PC-9 (cell line): ENCODE results near the gene STX8. TPM values are rescaled to one million over a fixed set of nuclear protein-coding genes. Genes with fewer than 3 reads are reported as not detected.

Source experiments
- BruUV-seq: library from RNA; stranded (reverse); fragments of 400-500 nt; replicated peaks from 2 replicates; lab custom pipeline; 2021; lab: Mats Ljungman, UMichigan
- CTCF ChIA-PET: fragments of 300-600 bp; sonication (Branson Sonifier 250); formaldehyde crosslinking; loops from one replicate; lab custom pipeline; 2022; ENCODE audit warnings: antibody characterized with exemption; lab: Charles Lee
- POLR2A ChIA-PET: fragments of 300-600 bp; sonication (Branson Sonifier 250); formaldehyde crosslinking; loops from one replicate; lab custom pipeline; 2022; ENCODE audit warnings: antibody characterized with exemption; ENCODE audit not compliant: unreplicated experiment; lab: Charles Lee
- DNase-seq, 2 experiments: peaks; one replicate each; pipeline versions ENCODE4 v3.0.0 to v3.0.0-alpha.2; 2015 to 2022; ENCODE audit warnings: mixed read lengths in 1 of 2
- H2AFZ ChIP-seq: fragments of 200-600 bp; sonication (generic); 2 replicates; pipeline ENCODE4 v1.8.1; 2017; ENCODE audit warnings: antibody characterized with exemption
- H3F3A ChIP-seq: fragments of 200-600 bp; sonication (generic); 2 replicates; pipeline ENCODE4 v1.8.1; 2017; ENCODE audit warnings: antibody characterized with exemption, mild to moderate bottlenecking, low read depth; ENCODE audit not compliant: insufficient read depth
- H3K27ac ChIP-seq: fragments of 200-600 bp; sonication (generic); 2 replicates; pipeline ENCODE4 v1.6.1; 2016; ENCODE audit warnings: mixed run types
- H3K27me3 ChIP-seq: fragments of 200-600 bp; sonication (generic); 2 replicates; pipeline ENCODE4 v1.6.1; 2016; ENCODE audit warnings: low read depth, mixed run types; ENCODE audit not compliant: insufficient read depth
- H3K36me3 ChIP-seq: fragments of 200-600 bp; sonication (generic); 2 replicates; pipeline ENCODE4 v1.6.1; 2016; ENCODE audit warnings: low read depth, mixed run types
- H3K4me1 ChIP-seq: fragments of 200-600 bp; sonication (generic); replicated peaks from 2 replicates; pipeline ENCODE4 v1.6.1; 2016; ENCODE audit warnings: mixed run types; ENCODE audit not compliant: insufficient read depth
- H3K4me2 ChIP-seq: fragments of 200-600 bp; sonication (generic); 2 replicates; pipeline ENCODE4 v1.6.1; 2017; ENCODE audit warnings: mixed run types
- H3K4me3 ChIP-seq: fragments of 200-600 bp; sonication (generic); 2 replicates; pipeline ENCODE4 v1.6.1; 2016; ENCODE audit warnings: mixed run types
- H3K79me2 ChIP-seq: fragments of 200-600 bp; sonication (generic); 2 replicates; pipeline ENCODE4 v1.6.1; 2017; ENCODE audit warnings: low read depth, mixed run types
- H3K9me2 ChIP-seq: fragments of 200-600 bp; sonication (generic); 2 replicates; pipeline ENCODE4 v1.8.1; 2017; ENCODE audit warnings: mild to moderate bottlenecking; ENCODE audit not compliant: insufficient read depth
- H3K9me3 ChIP-seq: fragments of 200-600 bp; sonication (generic); 2 replicates; pipeline ENCODE4 v1.8.1; 2016; ENCODE audit warnings: low read depth; ENCODE audit not compliant: insufficient read depth
- H4K20me1 ChIP-seq: fragments of 200-600 bp; sonication (generic); 2 replicates; pipeline ENCODE4 v1.8.1; 2017; ENCODE audit not compliant: insufficient read depth
- EZH2 ChIP-seq: fragments of 200-600 bp; sonication (generic); IDR thresholded peaks from 2 replicates; pipeline ENCODE4 v1.8.0; 2017; ENCODE audit warnings: antibody characterized with exemption, low read depth
- intact Hi-C: fragments of 100-400 bp; cut with micrococcal nuclease; formaldehyde crosslinking; loops from one replicate; pipeline ENCODE4 v1.10.0; 2022; ENCODE audit not compliant: unreplicated experiment
- total RNA-seq: library from RNA; stranded (reverse); gene quantifications from 2 replicates; pipeline ENCODE4 v1.2.3, GENCODE V29; 2021
- TF ChIP-seq, protein P1 (sequence below): fragments of 200-600 bp; sonication (generic); conservative IDR thresholded peaks from 2 replicates; pipeline ENCODE4 v1.6.1; 2017; ENCODE audit warnings: mixed run types, antibody characterized with exemption, mild to moderate bottlenecking, moderate library complexity

Gene STX8
- total RNA-seq, 1 experiment from 2014 or later = 60.6 TPM

DNA sequence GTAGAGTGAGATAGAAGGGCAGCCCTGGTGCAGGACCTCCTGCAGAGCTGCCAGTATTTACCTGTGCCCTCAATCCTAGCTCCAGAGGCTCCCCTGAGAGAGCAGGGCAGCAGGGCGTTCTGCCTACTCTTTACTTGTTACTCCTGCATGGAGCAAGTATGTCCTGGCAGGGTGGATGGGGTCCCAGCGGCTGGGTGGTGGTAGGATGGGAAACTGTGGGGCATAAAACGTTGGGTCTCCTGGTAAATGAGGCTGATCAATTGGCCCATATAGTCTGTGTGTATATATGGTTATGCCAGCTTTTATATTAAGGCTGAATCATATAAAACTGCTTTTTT lies 362.3 kb downstream of the STX8 start:
- H4K20me1 ChIP-seq = no peaks in the 10 kb centered on the region
- intact Hi-C loops = no loop called here

GRCh38 chr17:9212376-9213302 lies 363.0 kb downstream of the STX8 start:
- H3K9me2 ChIP-seq = no peaks in the 10 kb centered on the region
- TF ChIP-seq, protein P1, sequence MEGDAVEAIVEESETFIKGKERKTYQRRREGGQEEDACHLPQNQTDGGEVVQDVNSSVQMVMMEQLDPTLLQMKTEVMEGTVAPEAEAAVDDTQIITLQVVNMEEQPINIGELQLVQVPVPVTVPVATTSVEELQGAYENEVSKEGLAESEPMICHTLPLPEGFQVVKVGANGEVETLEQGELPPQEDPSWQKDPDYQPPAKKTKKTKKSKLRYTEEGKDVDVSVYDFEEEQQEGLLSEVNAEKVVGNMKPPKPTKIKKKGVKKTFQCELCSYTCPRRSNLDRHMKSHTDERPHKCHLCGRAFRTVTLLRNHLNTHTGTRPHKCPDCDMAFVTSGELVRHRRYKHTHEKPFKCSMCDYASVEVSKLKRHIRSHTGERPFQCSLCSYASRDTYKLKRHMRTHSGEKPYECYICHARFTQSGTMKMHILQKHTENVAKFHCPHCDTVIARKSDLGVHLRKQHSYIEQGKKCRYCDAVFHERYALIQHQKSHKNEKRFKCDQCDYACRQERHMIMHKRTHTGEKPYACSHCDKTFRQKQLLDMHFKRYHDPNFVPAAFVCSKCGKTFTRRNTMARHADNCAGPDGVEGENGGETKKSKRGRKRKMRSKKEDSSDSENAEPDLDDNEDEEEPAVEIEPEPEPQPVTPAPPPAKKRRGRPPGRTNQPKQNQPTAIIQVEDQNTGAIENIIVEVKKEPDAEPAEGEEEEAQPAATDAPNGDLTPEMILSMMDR = no peak
- no peak for TF ChIP-seq EZH2
- intact Hi-C loops = no loop called here
- no peak overlapping the region for H3K27ac ChIP-seq
- no peak overlapping the region for H3K4me3 ChIP-seq
- no peaks in the 10 kb centered on the region for H3F3A ChIP-seq
- no peaks in the 10 kb centered on the region for H3K36me3 ChIP-seq
- no peak overlapping the region for H2AFZ ChIP-seq
- H3K9me3 ChIP-seq = peaks cover 4% of the 10 kb centered on the region; the same call in 1 of the 2 replicates
- no TSS peak for BruUV-seq
- H3K4me1 ChIP-seq = peaks cover 7% of the 10 kb centered on the region
- no peaks in the 10 kb centered on the region for H4K20me1 ChIP-seq
- no peak overlapping the region for H3K4me2 ChIP-seq
- no peaks in the 10 kb centered on the region for H3K79me2 ChIP-seq
- H3K27me3 ChIP-seq = no peaks in the 10 kb centered on the region
- DNase-seq = no peak
- ChIA-PET CTCF (interaction anchor here (0.5 to 0.6 kb wide), 2 partner anchors 20 to 383 kb away, joined by 3 to 6 read pairs; no protein-coding TSS in a partner anchor), POLR2A (no interaction called here)

More for the DNA sequence above, 362.3 kb downstream of the STX8 start:
- no peaks in the 10 kb centered on the region for H3K36me3 ChIP-seq
- H3K27ac ChIP-seq = no peak overlapping the region
- CTCF ChIA-PET = interaction anchor here (0.5 kb wide), 1 partner anchor 20 kb away, joined by 6 read pairs; no protein-coding TSS in a partner anchor
- H3K79me2 ChIP-seq = no peaks in the 10 kb centered on the region
- H3K9me3 ChIP-seq = peaks cover 4% of the 10 kb centered on the region; the same call in 1 of the 2 replicates
- H2AFZ ChIP-seq = no peak overlapping the region
- H3K4me2 ChIP-seq = no peak overlapping the region
- H3K9me2 ChIP-seq = no peaks in the 10 kb centered on the region
- H3K27me3 ChIP-seq = no peaks in the 10 kb centered on the region
- no peak overlapping the region for H3K4me3 ChIP-seq
- no TSS peak for BruUV-seq
- POLR2A ChIA-PET = no interaction called here
- peaks cover 11% of the 10 kb centered on the region for H3K4me1 ChIP-seq
- TF ChIP-seq, protein P1 = no peak
- no peaks in the 10 kb centered on the region for H3F3A ChIP-seq
- no peak for DNase-seq

DNA sequence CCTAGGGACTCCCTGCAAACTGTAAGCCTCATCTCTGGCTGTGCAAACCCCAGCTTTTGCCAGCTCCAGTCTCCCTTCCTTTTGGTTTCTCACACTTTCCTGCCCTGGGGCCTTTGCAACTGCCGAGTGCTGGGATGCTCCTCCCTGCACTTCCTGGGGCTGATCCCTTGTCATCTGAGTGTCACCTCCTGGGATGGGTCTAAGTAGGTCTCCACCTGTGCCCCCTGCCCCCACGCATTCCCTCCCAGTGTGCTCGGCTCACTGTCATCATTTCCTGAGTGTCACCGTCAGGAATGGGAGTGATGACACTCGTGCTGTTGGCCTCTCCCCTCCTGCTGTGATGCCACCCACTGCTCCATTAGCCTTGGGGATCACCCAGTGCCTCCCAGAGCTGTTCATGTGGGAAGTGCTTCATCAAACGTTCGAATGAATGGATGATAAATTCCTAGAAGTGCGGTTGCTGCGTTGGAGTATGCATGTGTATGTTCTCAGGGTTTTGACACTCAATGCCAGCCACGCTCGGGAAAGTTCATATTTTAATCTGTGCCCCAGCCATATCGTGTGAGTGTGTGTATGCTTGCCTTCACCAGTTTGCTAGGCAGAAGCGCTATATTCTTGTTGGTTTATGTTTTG lies 364.4 kb downstream of the STX8 start:
- no peak overlapping the region for H2AFZ ChIP-seq
- TF ChIP-seq, protein P1 = no peak
- TF ChIP-seq EZH2 = no peak
- H3K9me3 ChIP-seq = peaks cover 4% of the 10 kb centered on the region; the same call in 1 of the 2 replicates
- no peaks in the 10 kb centered on the region for H3K79me2 ChIP-seq
- no peak for DNase-seq
- H4K20me1 ChIP-seq = no peaks in the 10 kb centered on the region
- H3K27me3 ChIP-seq = no peaks in the 10 kb centered on the region
- no TSS peak for BruUV-seq
- CTCF ChIA-PET = no interaction called here
- no peaks in the 10 kb centered on the region for H3K4me1 ChIP-seq
- POLR2A ChIA-PET = no interaction called here
- H3K9me2 ChIP-seq = no peaks in the 10 kb centered on the region
- H3K27ac ChIP-seq = no peak overlapping the region
- H3K4me3 ChIP-seq = no peak overlapping the region
- no peaks in the 10 kb centered on the region for H3F3A ChIP-seq
- H3K4me2 ChIP-seq = no peak overlapping the region
- intact Hi-C loops = no loop called here
- no peaks in the 10 kb centered on the region for H3K36me3 ChIP-seq
